ENCODE measurements around the gene GPANK1. TPM values are rescaled to one million over a fixed set of nuclear protein-coding genes. Genes with fewer than 3 reads are reported as not detected.

The GPANK1 gene
- total RNA-seq, result 11.8 and 15.4 TPM in 2 replicates

GRCh38 chr6:31664790-31665500 is at the start of gene GPANK1:
Gene GPANK1, minus strand, starts transcription at chr6:31664997. Its CDS starts 519 bp downstream, at chr6:31664478.

GRCh38 chr6:31706599-31706998 is 41.8 kb upstream of the GPANK1 start, which contains the start of gene LY6G6F:
Gene LY6G6F, plus strand, starts transcription at chr6:31706866. Its CDS starts 41 bp downstream, at chr6:31706907.

GRCh38 chr6:31702819-31703716 is 38.3 kb upstream of the GPANK1 start, which contains the start of gene ABHD16A:
Gene ABHD16A, minus strand, starts transcription at chr6:31703324. Its CDS starts 43 bp downstream, at chr6:31703281.

GRCh38 chr6:31680226-31681134 is 15.7 kb upstream of the GPANK1 start, which contains the start of gene LY6G5C:
Gene LY6G5C, minus strand, starts transcription at chr6:31681067. Its CDS starts 694 bp downstream, at chr6:31680373.

GRCh38 chr6:31669676-31670075 is 4.9 kb upstream of the GPANK1 start, which contains the start of gene LY6G5B:
Gene LY6G5B, plus strand, starts transcription at chr6:31669976. Its CDS starts 975 bp downstream, at chr6:31670951.

GRCh38 chr6:31665501-31666336 is 922 bp upstream of the GPANK1 start, which contains the start of gene CSNK2B:
Gene CSNK2B, plus strand, starts transcription at chr6:31666080. Its CDS starts 752 bp downstream, at chr6:31666832.

GRCh38 chr6:31660381-31661261 is 4.2 kb downstream of the GPANK1 start, which contains the start of gene C6orf47:
Gene C6orf47, minus strand, starts transcription at chr6:31660778. Its CDS starts 831 bp downstream, at chr6:31659947.

GRCh38 chr6:31655349-31656237 is 9.2 kb downstream of the GPANK1 start, which contains the start of gene APOM:
Gene APOM, plus strand, starts transcription at chr6:31655894. Its CDS starts 73 bp downstream, at chr6:31655967.

GRCh38 chr6:31620586-31621319 is 44.0 kb downstream of the GPANK1 start, which contains the start of gene PRRC2A:
Gene PRRC2A, plus strand, starts transcription at chr6:31620715. Its CDS starts 2,075 bp downstream, at chr6:31622790.

GRCh38 chr6:31614684-31615578 is 49.9 kb downstream of the GPANK1 start, which contains the start of gene AIF1:
Gene AIF1, plus strand, starts transcription at chr6:31615234. Its CDS starts 96 bp downstream, at chr6:31615330.

Small RNA genes within 50 kb of the gene (small RNA-seq; reads per million reads assigned to genes)
- gene MIR4646, result not detected
- 0.21 reads per million for gene MIR6832
- not detected for gene RF00019
- 186 reads per million, percentile 99 among the genes with 10 or more reads in this experiment for gene SNORA38
- gene UQCRHP1, result not detected

Other genes starting within 250 kb of the GPANK1 start
- 22.5 and 33.1 TPM in 2 replicates for gene MICB, start 166.9 kb downstream of the GPANK1 start, total RNA-seq
- not detected in 2 replicates for gene MCCD1, start 136.0 kb downstream of the GPANK1 start, total RNA-seq
- gene DDX39B, start 123.0 kb downstream of the GPANK1 start, total RNA-seq, result 455 and 468 TPM in 2 replicates
- 0.50 and 0.53 TPM in 2 replicates for gene ATP6V1G2, start 118.4 kb downstream of the GPANK1 start, total RNA-seq
- 17.1 and 19.1 TPM in 2 replicates for gene NFKBIL1, start 117.4 kb downstream of the GPANK1 start, total RNA-seq
- gene LTA, start 92.7 kb downstream of the GPANK1 start, total RNA-seq, result not detected in 2 replicates
- gene TNF, start 89.4 kb downstream of the GPANK1 start, total RNA-seq, result not detected in 2 replicates
- 0.80 and 1.2 TPM in 2 replicates for gene LTB, start 82.6 kb downstream of the GPANK1 start, total RNA-seq
- gene LST1, start 78.7 kb downstream of the GPANK1 start, total RNA-seq, result 0.29 and 0.40 TPM in 2 replicates
- not detected in 2 replicates for gene NCR3, start 72.0 kb downstream of the GPANK1 start, total RNA-seq
- gene AIF1, start 49.8 kb downstream of the GPANK1 start, total RNA-seq, result not detected in 2 replicates
- gene PRRC2A, start 44.3 kb downstream of the GPANK1 start, total RNA-seq, result 84.0 and 112 TPM in 2 replicates
- 149 and 209 TPM in 2 replicates for gene BAG6, start 12.3 kb downstream of the GPANK1 start, total RNA-seq
- gene APOM, start 9.1 kb downstream of the GPANK1 start, total RNA-seq, result 0.29 TPM in 1 of 2 replicates, not detected in the other
- 11.8 and 12.0 TPM in 2 replicates for gene C6orf47, start 4.2 kb downstream of the GPANK1 start, total RNA-seq
- 178 and 196 TPM in 2 replicates for gene CSNK2B, start 1.1 kb upstream of the GPANK1 start, total RNA-seq
- gene LY6G5B, start 5.0 kb upstream of the GPANK1 start, total RNA-seq, result 5.7 and 7.2 TPM in 2 replicates
- 1.3 and 1.6 TPM in 2 replicates for gene LY6G5C, start 16.1 kb upstream of the GPANK1 start, total RNA-seq
- gene ABHD16A, start 38.3 kb upstream of the GPANK1 start, total RNA-seq, result 26.7 and 30.5 TPM in 2 replicates
- gene LY6G6F, start 41.9 kb upstream of the GPANK1 start, total RNA-seq, result not detected in 2 replicates
- not detected in 2 replicates for gene LY6G6D, start 50.4 kb upstream of the GPANK1 start, total RNA-seq
- not detected in 2 replicates for gene LY6G6C, start 56.7 kb upstream of the GPANK1 start, total RNA-seq
- gene MPIG6B, start 58.4 kb upstream of the GPANK1 start, total RNA-seq, result not detected in 2 replicates
- 35.2 and 44.4 TPM in 2 replicates for gene DDAH2, start 64.3 kb upstream of the GPANK1 start, total RNA-seq
- gene CLIC1, start 71.5 kb upstream of the GPANK1 start, total RNA-seq, result 650 and 798 TPM in 2 replicates
- gene MSH5, start 75.0 kb upstream of the GPANK1 start, total RNA-seq, result 18.6 and 30.9 TPM in 2 replicates
- gene SAPCD1, start 97.7 kb upstream of the GPANK1 start, total RNA-seq, result 0.66 and 1.6 TPM in 2 replicates
- gene VWA7, start 112.3 kb upstream of the GPANK1 start, total RNA-seq, result 0.27 and 0.29 TPM in 2 replicates
- gene VARS1, start 130.8 kb upstream of the GPANK1 start, total RNA-seq, result 80.2 and 96.9 TPM in 2 replicates
- gene LSM2, start 142.0 kb upstream of the GPANK1 start, total RNA-seq, result 51.3 and 55.1 TPM in 2 replicates
- 0.40 and 0.57 TPM in 2 replicates for gene HSPA1L, start 150.3 kb upstream of the GPANK1 start, total RNA-seq
- 35.1 and 75.0 TPM in 2 replicates for gene HSPA1A, start 150.5 kb upstream of the GPANK1 start, total RNA-seq
- gene HSPA1B, start 162.7 kb upstream of the GPANK1 start, total RNA-seq, result 26.1 and 97.3 TPM in 2 replicates
- 43.5 and 45.3 TPM in 2 replicates for gene NEU1, start 197.8 kb upstream of the GPANK1 start, total RNA-seq
- gene SLC44A4, start 214.0 kb upstream of the GPANK1 start, total RNA-seq, result 0.13 and 0.65 TPM in 2 replicates
- 34.0 and 40.5 TPM in 2 replicates for gene EHMT2, start 232.7 kb upstream of the GPANK1 start, total RNA-seq
- 1.1 and 1.3 TPM in 2 replicates for gene ZBTB12, start 237.1 kb upstream of the GPANK1 start, total RNA-seq

Measured in thoracic aorta endothelial cell (primary cell).